Activated CD8-positive, alpha-beta T cell treated with anti-CD3 and anti-CD28 coated beads, Interleukin-2, amount 10 ng/mL, durations not matched to agents 7 days and 5 days (primary cell): ENCODE results near the gene SNX7. TPM values are rescaled to one million over a fixed set of nuclear protein-coding genes. Genes with fewer than 3 reads are reported as not detected.

Experiments
- ATAC-seq: fragments of 150-1000 bp; cut with Tn5 transposase; one replicate; pipeline ENCODE4 v1.10.0; 2021; ENCODE audit warnings: moderate library complexity
- CTCF ChIA-PET: fragments of 350-600 bp; sonication (Branson Sonifier 250); formaldehyde crosslinking; loops from one replicate; lab custom pipeline; 2021; ENCODE audit warnings: antibody characterized with exemption; lab: Charles Lee
- POLR2A ChIA-PET: fragments of 350-600 bp; sonication (Branson Sonifier 250); formaldehyde crosslinking; loops from one replicate; lab custom pipeline; 2021; ENCODE audit warnings: antibody characterized with exemption; lab: Charles Lee
- DNase-seq: peaks from one replicate; pipeline ENCODE4 v3.0.0-alpha.2; 2020
- H3K27ac Mint-ChIP-seq: one replicate; pipeline ENCODE4 v1.8.0; 2021; ENCODE audit warnings: mild to moderate bottlenecking, mixed read lengths
- H3K27me3 Mint-ChIP-seq: one replicate; pipeline ENCODE4 v1.8.0; 2021; ENCODE audit warnings: low read depth, mixed read lengths
- H3K36me3 Mint-ChIP-seq: one replicate; pipeline ENCODE4 v1.8.0; 2021; ENCODE audit warnings: low read depth, mixed read lengths
- H3K4me1 Mint-ChIP-seq: one replicate; pipeline ENCODE4 v1.8.0; 2021; ENCODE audit warnings: low read depth, mixed read lengths
- H3K4me3 Mint-ChIP-seq: one replicate; pipeline ENCODE4 v1.8.0; 2021; ENCODE audit warnings: mild to moderate bottlenecking, mixed read lengths
- H3K9me3 Mint-ChIP-seq: one replicate; pipeline ENCODE4 v1.8.0; 2022; ENCODE audit warnings: mixed read lengths; ENCODE audit not compliant: insufficient read depth
- total RNA-seq, 2 experiments: library from RNA; stranded (reverse); gene quantifications; one replicate each; pipeline ENCODE4 v1.2.3, GENCODE V29; 2021

Gene SNX7, protein sequence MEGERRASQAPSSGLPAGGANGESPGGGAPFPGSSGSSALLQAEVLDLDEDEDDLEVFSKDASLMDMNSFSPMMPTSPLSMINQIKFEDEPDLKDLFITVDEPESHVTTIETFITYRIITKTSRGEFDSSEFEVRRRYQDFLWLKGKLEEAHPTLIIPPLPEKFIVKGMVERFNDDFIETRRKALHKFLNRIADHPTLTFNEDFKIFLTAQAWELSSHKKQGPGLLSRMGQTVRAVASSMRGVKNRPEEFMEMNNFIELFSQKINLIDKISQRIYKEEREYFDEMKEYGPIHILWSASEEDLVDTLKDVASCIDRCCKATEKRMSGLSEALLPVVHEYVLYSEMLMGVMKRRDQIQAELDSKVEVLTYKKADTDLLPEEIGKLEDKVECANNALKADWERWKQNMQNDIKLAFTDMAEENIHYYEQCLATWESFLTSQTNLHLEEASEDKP
- not detected for total RNA-seq

GRCh38 chr1:98661544-98662355, at the start of gene SNX7:
SNX7 (plus strand) TSS chr1:98661721; CDS start chr1:98661732, 11 bp downstream.
- H3K27ac Mint-ChIP-seq = no peak within 1 kb of the TSS

DNA sequence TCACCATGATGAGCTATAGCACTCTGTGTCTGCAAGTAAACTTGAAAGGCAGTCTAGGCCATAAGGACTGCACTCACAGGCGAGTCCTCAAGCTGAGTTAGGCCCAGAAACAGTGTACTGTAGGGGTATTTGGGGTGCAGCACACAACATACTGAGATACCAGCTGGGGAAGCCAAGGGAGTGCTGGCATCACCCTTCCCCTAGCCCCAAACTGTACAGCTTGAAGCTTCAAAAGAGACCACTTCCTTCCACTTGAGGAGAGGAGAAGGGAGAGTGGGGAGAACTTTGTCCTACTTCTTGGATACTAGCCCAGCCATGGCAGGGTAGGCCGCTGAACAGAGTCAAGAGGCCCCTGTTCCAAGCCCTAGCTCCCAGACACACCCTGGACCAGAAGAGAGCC, 24.2 kb upstream of the SNX7 start:
- H3K9me3 Mint-ChIP-seq = peaks cover 8% of the 10 kb centered on the region
- CTCF ChIA-PET = no interaction called here
- no peak for ATAC-seq

More at GRCh38 chr1:98661544-98662355, at the start of gene SNX7:
- Mint-ChIP-seq H3K36me3 (no peaks in the 10 kb centered on the region), H3K4me3 (peak within 1 kb of the TSS; percentile 67), H3K4me1 (peaks cover 10% of the 10 kb centered on the region), H3K9me3 (no peaks in the 10 kb centered on the region), H3K27me3 (peaks cover 41% of the 10 kb centered on the region)
- DNase-seq = no peak
- ChIA-PET POLR2A (no interaction called here), CTCF (interaction anchor here (0.8 kb wide), 1 partner anchor 9 kb away, joined by 3 read pairs; no protein-coding TSS in a partner anchor)
- peak; percentile 72 for ATAC-seq

DNA sequence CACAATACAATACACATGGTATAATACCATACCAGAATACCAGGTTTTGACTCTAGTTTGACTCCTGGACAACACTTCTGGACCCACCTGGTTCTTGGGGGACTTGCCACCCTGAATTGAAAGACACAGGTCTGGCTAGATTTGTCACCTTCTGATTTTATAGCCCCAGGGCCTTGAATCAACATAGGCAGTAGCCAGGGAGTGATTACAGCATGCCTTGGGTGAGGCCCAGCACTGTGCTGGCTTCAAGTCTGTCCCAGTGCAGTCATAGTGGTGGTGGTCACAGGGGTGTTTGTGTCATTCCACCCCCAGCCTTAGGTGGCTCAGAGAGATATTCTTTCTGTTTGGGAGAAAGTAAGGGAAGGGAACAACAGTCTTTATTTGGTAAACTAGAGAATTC, 23.3 kb upstream of the SNX7 start:
- no peak for ATAC-seq
- H3K27ac Mint-ChIP-seq = no peak overlapping the region
- H3K4me1 Mint-ChIP-seq = no peaks in the 10 kb centered on the region
- no peaks in the 10 kb centered on the region for H3K36me3 Mint-ChIP-seq
- ChIA-PET POLR2A (no interaction called here), CTCF (no interaction called here)
- no peak for DNase-seq
- H3K27me3 Mint-ChIP-seq = no peaks in the 10 kb centered on the region
- H3K4me3 Mint-ChIP-seq = no peak overlapping the region
- H3K9me3 Mint-ChIP-seq = peaks cover 8% of the 10 kb centered on the region

More for the DNA sequence above, 24.2 kb upstream of the SNX7 start:
- no peaks in the 10 kb centered on the region for H3K4me1 Mint-ChIP-seq
- no peak overlapping the region for H3K4me3 Mint-ChIP-seq
- no peaks in the 10 kb centered on the region for H3K27me3 Mint-ChIP-seq
- DNase-seq = no peak
- H3K27ac Mint-ChIP-seq = no peak overlapping the region
- H3K36me3 Mint-ChIP-seq = no peaks in the 10 kb centered on the region
- POLR2A ChIA-PET = no interaction called here

DNA sequence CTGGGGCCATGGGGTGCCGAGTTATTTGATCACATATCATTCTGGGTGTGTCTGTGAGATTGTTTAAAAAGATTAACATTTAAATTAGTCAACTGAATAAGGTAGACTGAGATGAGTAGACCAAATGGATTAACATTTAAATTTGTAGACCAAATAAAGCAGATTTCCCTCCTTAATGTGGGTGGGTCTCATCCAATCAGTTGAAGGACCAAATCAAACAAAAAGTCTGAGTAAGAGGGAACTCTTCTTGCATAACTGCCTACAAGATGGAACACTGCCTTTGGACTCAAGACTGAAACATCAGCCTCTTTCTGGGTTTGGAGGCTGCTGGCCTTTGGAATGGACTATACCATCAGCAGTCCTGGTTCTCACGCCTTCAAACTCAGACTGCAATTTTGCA, 17.0 kb upstream of the SNX7 start:
- no peak overlapping the region for H3K27ac Mint-ChIP-seq

DNA sequence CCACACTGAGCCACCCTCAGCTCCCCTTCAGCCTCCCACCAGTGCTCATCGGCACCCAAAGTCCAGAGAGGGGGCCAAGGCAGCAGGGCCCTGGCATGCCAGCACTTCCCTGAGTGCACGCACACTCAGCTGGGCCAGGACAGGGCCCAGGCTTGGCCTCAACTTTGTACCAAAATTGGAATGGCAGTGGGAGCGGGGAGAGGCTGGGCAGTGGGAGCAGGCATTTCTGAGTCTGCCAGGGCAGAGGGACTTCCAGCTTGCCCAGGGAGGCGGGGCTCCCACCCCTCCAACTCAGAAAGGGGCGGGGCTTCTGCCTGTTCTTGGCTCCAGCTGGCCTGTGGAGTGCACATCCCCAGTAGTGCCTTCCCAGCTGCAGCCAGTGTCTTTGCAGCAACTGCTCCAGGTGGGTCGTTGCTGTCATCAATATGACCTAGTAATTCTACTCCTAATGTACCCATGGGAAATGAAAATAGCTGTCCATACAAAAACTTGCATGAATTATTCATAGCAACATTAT, 10.3 kb upstream of the SNX7 start:
- H3K4me3 Mint-ChIP-seq = no peak overlapping the region
- H3K9me3 Mint-ChIP-seq = no peaks in the 10 kb centered on the region
- DNase-seq = no peak
- ATAC-seq = no peak
- ChIA-PET CTCF (no interaction called here), POLR2A (no interaction called here)
- H3K4me1 Mint-ChIP-seq = no peaks in the 10 kb centered on the region
- no peaks in the 10 kb centered on the region for H3K36me3 Mint-ChIP-seq
- no peak overlapping the region for H3K27ac Mint-ChIP-seq
- H3K27me3 Mint-ChIP-seq = no peaks in the 10 kb centered on the region

More for the DNA sequence above, 17.0 kb upstream of the SNX7 start:
- ChIA-PET CTCF (no interaction called here), POLR2A (no interaction called here)
- no peaks in the 10 kb centered on the region for H3K4me1 Mint-ChIP-seq
- H3K36me3 Mint-ChIP-seq = no peaks in the 10 kb centered on the region
- peaks cover 8% of the 10 kb centered on the region for H3K9me3 Mint-ChIP-seq
- ATAC-seq (no peak), DNase-seq (no peak)
- no peaks in the 10 kb centered on the region for H3K27me3 Mint-ChIP-seq
- H3K4me3 Mint-ChIP-seq = no peak overlapping the region

DNA sequence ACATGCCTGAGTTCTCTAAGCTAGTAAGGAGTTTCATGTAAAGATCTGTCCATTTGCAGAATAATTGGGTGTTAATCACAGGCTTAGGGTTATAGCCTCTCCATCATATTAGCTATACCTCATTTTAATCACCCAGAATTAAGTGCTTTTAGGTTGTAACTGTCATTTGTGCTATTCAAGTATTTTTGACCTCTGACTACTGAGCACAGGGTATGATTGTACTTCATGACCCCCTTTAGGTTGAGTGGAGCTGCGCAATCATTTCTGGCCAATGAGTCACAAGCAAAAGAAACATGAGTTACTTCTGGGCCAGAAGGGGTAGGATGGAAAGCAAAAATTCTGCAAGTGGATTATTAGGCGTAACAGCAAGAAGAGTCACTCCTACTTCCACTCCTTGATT, 8.4 kb upstream of the SNX7 start:
- ChIA-PET CTCF (interaction anchor here (1.1 kb wide), 1 partner anchor 9 kb away, joined by 3 read pairs; no protein-coding TSS in a partner anchor), POLR2A (no interaction called here)
- H3K9me3 Mint-ChIP-seq = no peaks in the 10 kb centered on the region
- no peaks in the 10 kb centered on the region for H3K4me1 Mint-ChIP-seq
- ATAC-seq (no peak), DNase-seq (no peak)
- H3K27ac Mint-ChIP-seq = no peak overlapping the region
- no peaks in the 10 kb centered on the region for H3K27me3 Mint-ChIP-seq
- no peak overlapping the region for H3K4me3 Mint-ChIP-seq
- H3K36me3 Mint-ChIP-seq = no peaks in the 10 kb centered on the region

- H3K36me3 Mint-ChIP-seq = no peaks in the 10 kb centered on the region
Observed at GRCh38 chr1:98659879-98660278, 1.6 kb upstream of the SNX7 start.

GRCh38 chr1:98660940-98661543, 479 bp upstream of the SNX7 start:
- H3K4me1 Mint-ChIP-seq = peaks cover 10% of the 10 kb centered on the region
- ChIA-PET CTCF (no interaction called here), POLR2A (no interaction called here)
- no peaks in the 10 kb centered on the region for H3K36me3 Mint-ChIP-seq
- ATAC-seq = no peak
- peaks cover 41% of the 10 kb centered on the region for H3K27me3 Mint-ChIP-seq
- no peak for DNase-seq
- no peak overlapping the region for H3K27ac Mint-ChIP-seq
- H3K9me3 Mint-ChIP-seq = no peaks in the 10 kb centered on the region
- H3K4me3 Mint-ChIP-seq = peak overlapping the region; percentile 43

More at GRCh38 chr1:98659879-98660278, 1.6 kb upstream of the SNX7 start:
- Mint-ChIP-seq H3K27me3 (peaks cover 41% of the 10 kb centered on the region), H3K4me3 (no peak overlapping the region), H3K27ac (no peak overlapping the region), H3K9me3 (no peaks in the 10 kb centered on the region), H3K4me1 (peaks cover 10% of the 10 kb centered on the region)
- ChIA-PET CTCF (no interaction called here), POLR2A (no interaction called here)
- DNase-seq (no peak), ATAC-seq (no peak)

- ChIA-PET CTCF (interaction anchor here (0.8 kb wide), 1 partner anchor 9 kb away, joined by 3 read pairs; no protein-coding TSS in a partner anchor), POLR2A (no interaction called here)
- H3K27ac Mint-ChIP-seq = no peak overlapping the region
Observed at GRCh38 chr1:98662356-98662670, 792 bp downstream of the SNX7 start.

DNA sequence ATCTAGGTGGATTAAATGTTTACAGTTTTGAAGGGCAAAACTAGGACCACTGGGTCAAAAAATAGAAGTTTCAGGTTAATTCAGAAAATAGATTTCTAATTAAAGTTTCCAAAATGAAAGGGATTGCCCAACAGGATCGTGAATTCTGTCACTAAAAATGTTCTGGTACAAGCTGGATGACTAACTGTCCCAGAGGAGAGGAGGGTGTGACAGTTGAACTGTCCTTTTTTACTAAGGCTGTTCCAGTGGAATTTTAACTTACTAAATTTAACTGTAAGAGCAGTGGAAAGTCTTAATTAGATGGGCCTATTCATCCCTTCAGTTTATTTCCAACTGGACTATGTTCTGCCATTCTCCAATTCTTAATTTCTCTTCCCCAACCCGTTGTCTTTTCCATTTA, 7.2 kb downstream of the SNX7 start:
- DNase-seq = no peak
- Mint-ChIP-seq H3K27ac (no peak overlapping the region), H3K9me3 (no peaks in the 10 kb centered on the region), H3K27me3 (peaks cover 4% of the 10 kb centered on the region), H3K36me3 (no peaks in the 10 kb centered on the region), H3K4me1 (no peaks in the 10 kb centered on the region), H3K4me3 (no peak overlapping the region)
- CTCF ChIA-PET = no interaction called here
- no peak for ATAC-seq
- POLR2A ChIA-PET = no interaction called here

More at GRCh38 chr1:98662356-98662670, 792 bp downstream of the SNX7 start:
- ATAC-seq (peak; percentile 8), DNase-seq (no peak)
- Mint-ChIP-seq H3K4me3 (peak overlapping the region; percentile 67), H3K36me3 (no peaks in the 10 kb centered on the region), H3K27me3 (peaks cover 41% of the 10 kb centered on the region), H3K9me3 (no peaks in the 10 kb centered on the region), H3K4me1 (peaks cover 10% of the 10 kb centered on the region)

GRCh38 chr1:98669355-98670296, 8.1 kb downstream of the SNX7 start:
- Mint-ChIP-seq H3K36me3 (no peaks in the 10 kb centered on the region), H3K4me1 (no peaks in the 10 kb centered on the region), H3K27ac (no peak overlapping the region), H3K9me3 (no peaks in the 10 kb centered on the region), H3K27me3 (no peaks in the 10 kb centered on the region), H3K4me3 (no peak overlapping the region)
- CTCF ChIA-PET = no interaction called here
- ATAC-seq = no peak
- DNase-seq = no peak
- POLR2A ChIA-PET = no interaction called here
